SK-N-SH treated with all-trans-retinoic acid at 6 μM for 48 hours (cell line): Measurements from ENCODE around the gene GPRIN3.

Experiments used
- ATAC-seq: fragments of 200-7000 bp; cut with Tn5 transposase; 3 replicates; pipeline ENCODE4 v1.9.1; 2020; ENCODE audit warnings: mild to moderate bottlenecking, moderate library complexity
- ARNTL ChIP-seq: fragments of 450-650 bp; formaldehyde crosslinking; IDR thresholded peaks from 2 replicates; pipeline ENCODE4 v1.5.0; 2020; ENCODE audit warnings: low read depth, mild to moderate bottlenecking, moderate library complexity, borderline replicate concordance
- BACH2 ChIP-seq: fragments of 250-450 bp; sonication (Bioruptor Pico); IDR thresholded peaks from 2 replicates; pipeline ENCODE4 v1.9.0; 2021; ENCODE audit warnings: mild to moderate bottlenecking, borderline replicate concordance
- CREB5 ChIP-seq: fragments of 250-450 bp; sonication (Bioruptor Pico); IDR thresholded peaks from 2 replicates; pipeline ENCODE4 v1.5.1; 2020; ENCODE audit warnings: low read depth, mild to moderate bottlenecking, moderate library complexity
- CSDC2 ChIP-seq: fragments of 250-450 bp; sonication (Bioruptor Pico); IDR thresholded peaks from 2 replicates; pipeline ENCODE4 v1.5.0; 2020; ENCODE audit warnings: mild to moderate bottlenecking, moderate library complexity
- CSRNP3 ChIP-seq: fragments of 250-450 bp; sonication (Bioruptor Pico); IDR thresholded peaks from 2 replicates; pipeline ENCODE4 v1.5.1; 2021; ENCODE audit warnings: mild to moderate bottlenecking, moderate library complexity
- PATZ1 ChIP-seq: fragments of 250-450 bp; sonication (Bioruptor Pico); IDR thresholded peaks from 2 replicates; pipeline ENCODE4 v1.8.0; 2020; ENCODE audit warnings: mild to moderate bottlenecking, moderate library complexity, borderline replicate concordance
- POU6F1 ChIP-seq: fragments of 250-450 bp; sonication (Bioruptor Pico); IDR thresholded peaks from 2 replicates; pipeline ENCODE4 v1.8.0; 2021; ENCODE audit warnings: low read depth, mild to moderate bottlenecking, moderate library complexity, borderline replicate concordance
- PPARA ChIP-seq: fragments of 250-450 bp; sonication (Bioruptor Pico); IDR thresholded peaks from 2 replicates; pipeline ENCODE4 v1.5.0; 2020; ENCODE audit warnings: mild to moderate bottlenecking, borderline replicate concordance
- TSHZ2 ChIP-seq: fragments of 250-450 bp; sonication (Bioruptor Pico); IDR thresholded peaks from 2 replicates; pipeline ENCODE4 v1.5.0; 2020; ENCODE audit warnings: mild to moderate bottlenecking, moderate library complexity
- ZFP30 ChIP-seq: fragments of 450-650 bp; formaldehyde crosslinking; IDR thresholded peaks from 2 replicates; pipeline ENCODE4 v1.5.0; 2022; ENCODE audit warnings: mild to moderate bottlenecking, moderate library complexity
- ZNF565 ChIP-seq: fragments of 450-650 bp; formaldehyde crosslinking; conservative IDR thresholded peaks from 2 replicates; pipeline ENCODE4 v1.5.0; 2020; ENCODE audit warnings: low read depth, mild to moderate bottlenecking, moderate library complexity
- ZNF70 ChIP-seq: fragments of 450-650 bp; formaldehyde crosslinking; IDR thresholded peaks from 2 replicates; pipeline ENCODE4 v1.5.0; 2020; ENCODE audit warnings: mild to moderate bottlenecking, moderate library complexity

Gene GPRIN3

GRCh38 chr4:89347363-89348025 lies 39.9 kb upstream of the GPRIN3 start:
- no peak for ATAC-seq
- TF ChIP-seq POU6F1 (no peak), ZFP30 (peak; percentile 94)

- no peak for TF ChIP-seq TSHZ2
- no peak for ATAC-seq
Measured at GRCh38 chr4:89344571-89344970, 37.0 kb upstream of the GPRIN3 start.

- TF ChIP-seq PPARA (CRISPR knock-in tag) (no peak), CREB5 (no peak), ARNTL (CRISPR knock-in tag) (no peak), CSRNP3 (no peak), PATZ1 (no peak), CSDC2 (CRISPR knock-in tag) (no peak), BACH2 (CRISPR knock-in tag) (no peak)
- no peak for ATAC-seq
Measured at GRCh38 chr4:89338206-89338605, 30.6 kb upstream of the GPRIN3 start.

GRCh38 chr4:89337681-89338080 lies 30.1 kb upstream of the GPRIN3 start:
- ATAC-seq, result no peak
- TF ChIP-seq ZNF565 (CRISPR knock-in tag), result no peak

- no peak for ATAC-seq
- TF ChIP-seq CSDC2 (CRISPR knock-in tag), result no peak
Measured at GRCh38 chr4:89336818-89337420, 29.3 kb upstream of the GPRIN3 start.

GRCh38 chr4:89334830-89335229 lies 27.2 kb upstream of the GPRIN3 start:
- no peak for ATAC-seq
- TF ChIP-seq ARNTL (CRISPR knock-in tag), result no peak
- no peak for TF ChIP-seq ZNF70 (CRISPR knock-in tag)
- TF ChIP-seq CREB5, result no peak
- TF ChIP-seq, all 23 proteins: peak for 0
